GM21381 (cell line): ENCODE results near the gene CFAP58.
"Not testable (repeated sequence)": the region's sequence is repeated elsewhere in the genome, so short reads cannot be mapped to it uniquely, and the experiment has no call there.

Experiments used
- ATAC-seq: cut with Tn5 transposase; IDR thresholded peaks from one replicate; pipeline ENCODE4 v1.9.1; 2021; ENCODE audit warnings: mild to moderate bottlenecking, moderate library complexity; ENCODE audit not compliant: unreplicated experiment

The CFAP58 gene

DNA sequence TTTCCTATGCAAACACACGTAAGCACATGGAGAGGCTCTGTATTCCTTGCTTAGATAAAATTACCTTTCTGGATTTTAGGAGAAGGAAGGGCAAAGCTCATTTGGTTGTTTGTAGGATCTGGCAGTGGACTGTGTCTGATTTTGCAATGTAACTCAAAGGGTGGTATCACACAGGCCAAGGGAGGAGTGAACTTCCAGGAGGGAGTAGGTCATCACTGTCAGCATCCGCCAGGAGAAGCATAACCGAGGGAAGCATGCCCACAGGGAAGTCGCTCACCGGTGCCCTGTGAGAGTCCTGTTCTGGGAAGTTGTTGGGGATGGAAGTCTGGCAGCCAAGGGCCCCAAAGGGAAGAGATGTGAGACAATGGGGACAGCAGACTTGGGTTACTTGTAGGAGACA, 74.4 kb downstream of the CFAP58 start:
- no peak for ATAC-seq

- ATAC-seq = no peak
Observed at GRCh38 chr10:104429846-104430245, 76.2 kb downstream of the CFAP58 start.

GRCh38 chr10:104430360-104430759, 76.7 kb downstream of the CFAP58 start:
- ATAC-seq = no peak

DNA sequence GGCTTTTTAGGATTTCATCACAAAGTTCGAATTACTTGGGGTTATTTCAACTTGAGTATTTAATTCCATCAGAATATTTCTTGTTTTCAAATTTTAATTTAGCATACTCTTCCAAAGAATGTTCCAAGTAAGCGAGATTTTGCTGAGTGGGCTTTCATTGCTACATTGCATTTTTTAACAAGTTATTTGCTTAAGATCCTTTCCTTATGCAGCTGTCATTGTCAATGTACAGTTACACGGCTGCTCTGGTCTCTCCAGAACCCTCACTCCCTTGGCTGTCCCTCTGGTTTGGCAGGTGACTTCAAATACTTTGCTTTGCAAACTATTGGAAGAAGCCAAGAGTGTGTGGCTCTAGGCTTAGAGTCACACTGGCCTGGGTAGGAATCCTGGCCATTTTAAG, 80.0 kb downstream of the CFAP58 start:
- ATAC-seq = no peak

GRCh38 chr10:104434601-104435000, 81.0 kb downstream of the CFAP58 start:
- no peak for ATAC-seq

GRCh38 chr10:104435822-104436221, 82.2 kb downstream of the CFAP58 start:
- ATAC-seq = no peak

DNA sequence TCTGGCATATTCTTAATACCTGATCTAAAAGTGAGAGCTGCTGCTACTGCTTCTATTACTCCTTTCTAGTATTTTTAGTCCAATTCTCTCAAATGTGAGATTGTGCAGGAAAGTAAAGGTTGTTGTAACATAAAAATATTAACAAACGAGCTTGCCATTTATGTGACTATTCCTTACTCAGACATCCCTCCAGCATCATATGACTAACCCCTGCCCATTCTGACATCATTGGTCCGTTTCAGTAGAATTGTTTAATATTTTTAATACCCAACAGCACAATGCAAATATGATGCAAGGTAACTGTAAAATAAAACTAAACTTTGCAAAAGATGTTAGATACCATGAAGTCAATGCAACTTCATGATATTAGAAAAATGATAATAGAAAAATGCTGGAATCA, 83.6 kb downstream of the CFAP58 start:
- no peak for ATAC-seq

GRCh38 chr10:104440221-104440620, 86.6 kb downstream of the CFAP58 start:
- ATAC-seq = no peak

- no peak for ATAC-seq
Observed at GRCh38 chr10:104441329-104442000, 87.8 kb downstream of the CFAP58 start.

- no peak for ATAC-seq
Observed at GRCh38 chr10:104445359-104445758, 91.7 kb downstream of the CFAP58 start.

DNA sequence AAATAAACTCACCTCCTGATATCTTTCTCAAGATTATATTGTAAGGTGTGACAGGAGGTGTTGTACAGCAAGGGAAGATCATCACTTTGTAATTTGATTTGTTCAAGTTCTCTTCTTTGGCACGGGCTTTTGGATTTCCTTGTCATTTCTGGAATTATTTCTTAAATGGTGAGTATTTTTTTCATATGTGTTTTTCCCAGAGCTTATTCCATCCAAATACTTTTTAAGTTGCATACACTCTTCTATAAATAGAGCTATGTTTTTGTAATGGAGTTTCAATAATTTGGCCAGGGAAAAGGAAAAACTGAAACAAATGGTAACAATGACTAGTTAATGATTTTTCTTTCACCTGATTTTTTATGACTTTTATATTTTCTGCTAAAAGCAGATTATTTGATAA, 92.5 kb downstream of the CFAP58 start:
- no peak for ATAC-seq

DNA sequence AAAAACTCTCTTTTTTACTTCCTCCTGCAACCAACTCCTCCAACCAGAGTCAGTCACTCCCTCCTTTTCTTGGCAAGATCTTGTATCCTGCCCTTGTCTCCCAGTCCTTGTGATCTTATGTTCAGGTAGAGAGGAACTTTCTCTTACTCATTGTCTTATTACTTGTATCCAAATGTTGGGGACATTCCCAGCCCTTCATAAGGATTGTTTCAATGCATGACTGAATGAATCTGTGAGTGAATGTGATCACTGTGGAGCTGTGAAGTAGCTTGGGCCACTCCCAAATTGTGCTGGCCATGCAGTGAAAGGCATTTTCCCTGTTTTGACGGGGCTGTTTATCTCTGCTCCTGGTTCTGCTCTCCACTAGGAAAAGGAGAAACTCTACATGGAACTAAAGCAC, 93.7 kb downstream of the CFAP58 start:
- ATAC-seq = no peak

- ATAC-seq = no peak
Observed at GRCh38 chr10:104447906-104448305, 94.3 kb downstream of the CFAP58 start.

GRCh38 chr10:104449391-104449790, 95.8 kb downstream of the CFAP58 start:
- no peak for ATAC-seq

- no peak for ATAC-seq
Observed at GRCh38 chr10:104450490-104450889, 96.9 kb downstream of the CFAP58 start.

- no peak for ATAC-seq
Observed at GRCh38 chr10:104450954-104451353, 97.3 kb downstream of the CFAP58 start.

GRCh38 chr10:104452977-104453376, 99.3 kb downstream of the CFAP58 start:
- no peak for ATAC-seq

DNA sequence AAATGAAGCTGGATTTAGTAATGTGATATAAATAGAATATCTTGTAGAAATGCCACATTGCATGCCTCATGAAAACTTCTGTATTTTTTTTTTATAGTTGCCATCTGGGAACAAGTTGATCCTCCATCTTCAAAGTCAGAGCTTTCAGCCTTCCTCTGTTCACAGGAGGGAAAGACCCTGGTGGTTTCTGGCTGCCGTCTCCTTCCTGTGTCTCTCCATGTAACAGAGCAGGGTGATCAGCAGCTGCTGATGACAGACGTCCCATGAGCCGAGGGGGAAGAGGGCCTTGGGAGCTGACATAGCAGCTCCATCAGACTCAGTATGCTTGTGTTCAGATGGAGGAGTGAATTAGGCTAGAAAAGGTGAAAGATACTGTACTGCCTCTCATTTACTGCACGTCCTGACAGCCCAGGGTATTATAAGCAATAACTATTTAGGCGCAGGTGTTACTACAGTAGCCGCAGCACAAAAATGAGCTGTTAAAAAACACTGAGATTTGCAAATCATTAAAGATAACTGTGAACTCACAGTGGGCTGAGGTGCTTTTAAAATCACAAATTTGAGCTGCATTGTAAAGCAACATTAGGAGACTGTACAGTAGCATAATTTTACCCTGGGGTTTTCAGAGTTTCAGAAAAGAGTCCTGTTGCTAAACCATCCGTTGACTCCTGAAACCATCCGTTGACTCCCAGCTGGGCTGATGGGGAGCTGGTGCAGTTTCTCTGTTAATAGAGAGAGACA, 103.3 kb downstream of the CFAP58 start:
- ATAC-seq = no peak

GRCh38 chr10:104457543-104457828, 103.9 kb downstream of the CFAP58 start:
- no peak for ATAC-seq

GRCh38 chr10:104465575-104465974, 111.9 kb downstream of the CFAP58 start:
- not testable (repeated sequence) for ATAC-seq

DNA sequence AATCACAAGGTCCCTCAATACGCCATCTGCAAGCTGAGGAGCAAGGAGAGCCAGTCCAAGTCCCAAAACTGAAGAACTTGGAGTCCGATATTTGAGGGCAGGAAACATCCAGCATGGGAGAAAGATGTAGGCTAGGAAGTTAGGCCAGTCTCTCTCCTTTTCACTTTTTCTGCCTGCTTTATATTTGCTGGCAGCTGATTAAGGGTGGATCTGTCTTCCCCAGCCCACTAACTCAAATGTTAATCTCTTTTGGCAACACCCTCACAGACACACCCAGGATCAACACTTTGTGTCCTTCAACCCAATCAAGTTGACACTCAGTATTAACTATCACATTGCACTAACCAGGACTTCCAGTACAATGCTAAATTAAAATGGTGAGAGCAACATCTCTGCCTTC, 115.2 kb downstream of the CFAP58 start:
- not testable (repeated sequence) for ATAC-seq

DNA sequence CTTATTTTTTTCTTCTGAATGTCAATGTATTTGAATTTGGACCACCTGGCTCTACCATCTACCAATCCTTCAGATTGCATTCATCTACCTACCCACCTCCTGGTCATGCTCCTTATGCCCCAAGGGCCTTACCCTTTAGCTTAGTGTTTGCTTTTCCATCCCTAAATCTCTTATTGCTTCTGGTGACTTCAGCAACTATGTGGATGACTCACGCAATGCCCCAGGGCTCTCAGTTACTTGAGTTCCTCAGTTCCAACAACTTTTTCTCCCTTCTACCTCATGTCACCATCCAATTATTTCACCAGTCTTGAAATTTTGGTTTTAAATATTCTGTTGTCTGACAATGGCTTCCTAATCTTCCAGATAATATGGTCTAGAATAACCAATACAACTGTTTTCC, 118.9 kb downstream of the CFAP58 start:
- no peak for ATAC-seq
